Measurements from ENCODE around the gene PTPN6. TPM values are rescaled to one million over a fixed set of nuclear protein-coding genes. Genes with fewer than 3 reads are reported as not detected.

PTPN6 gene
- total and polyA plus RNA-seq, 4 donors = 5.7 to 9.3 (median 8.2) TPM

- Histone ChIP-seq H3K4me3 (ENCODE audit: low read depth, low read length) (no peak overlapping the region), H3K9me3 (ENCODE audit: control insufficient read depth, insufficient read depth, low read length) (no peaks in the 10 kb centered on the region), H3K36me3 (ENCODE audit: control insufficient read depth, insufficient read depth, low read length) (peaks cover 68% of the 10 kb centered on the region), H3K4me1 (ENCODE audit: control insufficient read depth, insufficient read depth, low read length) (no peaks in the 10 kb centered on the region), H3K27me3 (ENCODE audit: control insufficient read depth, insufficient read depth, low read length) (no peaks in the 10 kb centered on the region), H3K27ac (ENCODE audit: low read depth, low read length) (no peak overlapping the region)
- DNase-seq (ENCODE audit: low read depth in 4 of 6, low spot score in 6 of 6) = no peak
- 96% methylated on average over 4 of the region's 4 CpGs for WGBS (ENCODE audit: insufficient coverage)
Measured at GRCh38 chr12:6980075-6980474, 28.9 kb downstream of the PTPN6 start.

- no peaks in the 10 kb centered on the region for H3K27me3 ChIP-seq (ENCODE audit: control insufficient read depth, insufficient read depth, low read length)
- no peak overlapping the region for H3K27ac ChIP-seq (ENCODE audit: low read depth, low read length)
- H3K4me3 ChIP-seq (ENCODE audit: low read depth, low read length) = no peak overlapping the region
- H3K4me1 ChIP-seq (ENCODE audit: control insufficient read depth, insufficient read depth, low read length) = no peaks in the 10 kb centered on the region
- peaks cover 63% of the 10 kb centered on the region for H3K36me3 ChIP-seq (ENCODE audit: control insufficient read depth, insufficient read depth, low read length)
- DNase-seq (ENCODE audit: low read depth in 4 of 6, low spot score in 6 of 6) = no peak
- H3K9me3 ChIP-seq (ENCODE audit: control insufficient read depth, insufficient read depth, low read length) = no peaks in the 10 kb centered on the region
Measured at GRCh38 chr12:6980740-6981139, 29.6 kb downstream of the PTPN6 start.

GRCh38 chr12:6981152-6982052 lies 30.2 kb downstream of the PTPN6 start:
- Histone ChIP-seq H3K4me1 (ENCODE audit: control insufficient read depth, insufficient read depth, low read length) (no peaks in the 10 kb centered on the region), H3K9me3 (ENCODE audit: control insufficient read depth, insufficient read depth, low read length) (no peaks in the 10 kb centered on the region), H3K4me3 (ENCODE audit: low read depth, low read length) (no peak overlapping the region), H3K27ac (ENCODE audit: low read depth, low read length) (no peak overlapping the region), H3K27me3 (ENCODE audit: control insufficient read depth, insufficient read depth, low read length) (no peaks in the 10 kb centered on the region), H3K36me3 (ENCODE audit: control insufficient read depth, insufficient read depth, low read length) (peaks cover 56% of the 10 kb centered on the region)
- DNase-seq (ENCODE audit: low read depth in 4 of 6, low spot score in 6 of 6) = no peak
- WGBS (ENCODE audit: insufficient coverage) = 90% methylated on average over 2 of the region's 10 CpGs

- 60% methylated on average over 3 of the region's 7 CpGs for WGBS (ENCODE audit: insufficient coverage)
- H3K36me3 ChIP-seq (ENCODE audit: control insufficient read depth, insufficient read depth, low read length) = peaks cover 49% of the 10 kb centered on the region
Measured at GRCh38 chr12:6982532-6982931, 31.4 kb downstream of the PTPN6 start.

GRCh38 chr12:6987956-6988553 lies 36.9 kb downstream of the PTPN6 start:
- WGBS (ENCODE audit: insufficient coverage) = 89% methylated on average over 10 of the region's 11 CpGs
- H3K4me3 ChIP-seq (ENCODE audit: low read depth, low read length) = no peak overlapping the region
- H3K27ac ChIP-seq (ENCODE audit: low read depth, low read length) = no peak overlapping the region
- no peaks in the 10 kb centered on the region for H3K4me1 ChIP-seq (ENCODE audit: control insufficient read depth, insufficient read depth, low read length)
- H3K36me3 ChIP-seq (ENCODE audit: control insufficient read depth, insufficient read depth, low read length) = peaks cover 25% of the 10 kb centered on the region
- no peak for DNase-seq (ENCODE audit: low read depth in 4 of 6, low spot score in 6 of 6)
- H3K9me3 ChIP-seq (ENCODE audit: control insufficient read depth, insufficient read depth, low read length) = no peaks in the 10 kb centered on the region
- H3K27me3 ChIP-seq (ENCODE audit: control insufficient read depth, insufficient read depth, low read length) = no peaks in the 10 kb centered on the region

More at GRCh38 chr12:6982532-6982931, 31.4 kb downstream of the PTPN6 start:
- Histone ChIP-seq H3K27me3 (ENCODE audit: control insufficient read depth, insufficient read depth, low read length) (no peaks in the 10 kb centered on the region), H3K4me3 (ENCODE audit: low read depth, low read length) (no peak overlapping the region), H3K27ac (ENCODE audit: low read depth, low read length) (no peak overlapping the region), H3K9me3 (ENCODE audit: control insufficient read depth, insufficient read depth, low read length) (no peaks in the 10 kb centered on the region), H3K4me1 (ENCODE audit: control insufficient read depth, insufficient read depth, low read length) (no peaks in the 10 kb centered on the region)
- no peak for DNase-seq (ENCODE audit: low read depth in 4 of 6, low spot score in 6 of 6)

- Histone ChIP-seq H3K4me3 (ENCODE audit: low read depth, low read length) (no peak overlapping the region), H3K36me3 (ENCODE audit: control insufficient read depth, insufficient read depth, low read length) (peaks cover 22% of the 10 kb centered on the region), H3K27ac (ENCODE audit: low read depth, low read length) (no peak overlapping the region), H3K27me3 (ENCODE audit: control insufficient read depth, insufficient read depth, low read length) (no peaks in the 10 kb centered on the region), H3K4me1 (ENCODE audit: control insufficient read depth, insufficient read depth, low read length) (no peaks in the 10 kb centered on the region), H3K9me3 (ENCODE audit: control insufficient read depth, insufficient read depth, low read length) (no peaks in the 10 kb centered on the region)
- DNase-seq (ENCODE audit: low read depth in 4 of 6, low spot score in 6 of 6) = no peak
- 65% methylated on average over 2 of the region's 2 CpGs for WGBS (ENCODE audit: insufficient coverage)
Measured at GRCh38 chr12:6996040-6996441, 44.9 kb downstream of the PTPN6 start.

- H3K4me1 ChIP-seq (ENCODE audit: control insufficient read depth, insufficient read depth, low read length) = no peaks in the 10 kb centered on the region
- no peaks in the 10 kb centered on the region for H3K27me3 ChIP-seq (ENCODE audit: control insufficient read depth, insufficient read depth, low read length)
- peaks cover 25% of the 10 kb centered on the region for H3K36me3 ChIP-seq (ENCODE audit: control insufficient read depth, insufficient read depth, low read length)
- no peak overlapping the region for H3K27ac ChIP-seq (ENCODE audit: low read depth, low read length)
- DNase-seq (ENCODE audit: low read depth in 4 of 6, low spot score in 6 of 6) = no peak
- no peak overlapping the region for H3K4me3 ChIP-seq (ENCODE audit: low read depth, low read length)
- no peaks in the 10 kb centered on the region for H3K9me3 ChIP-seq (ENCODE audit: control insufficient read depth, insufficient read depth, low read length)
Measured at GRCh38 chr12:6998715-6999451, 47.7 kb downstream of the PTPN6 start.

GRCh38 chr12:7001921-7002591 lies 50.9 kb downstream of the PTPN6 start:
- DNase-seq (ENCODE audit: low read depth in 4 of 6, low spot score in 6 of 6) = no peak
- Histone ChIP-seq H3K27ac (ENCODE audit: low read depth, low read length) (no peak overlapping the region), H3K36me3 (ENCODE audit: control insufficient read depth, insufficient read depth, low read length) (peaks cover 17% of the 10 kb centered on the region), H3K4me3 (ENCODE audit: low read depth, low read length) (no peak overlapping the region), H3K4me1 (ENCODE audit: control insufficient read depth, insufficient read depth, low read length) (no peaks in the 10 kb centered on the region), H3K9me3 (ENCODE audit: control insufficient read depth, insufficient read depth, low read length) (no peaks in the 10 kb centered on the region), H3K27me3 (ENCODE audit: control insufficient read depth, insufficient read depth, low read length) (no peaks in the 10 kb centered on the region)
- 84% methylated on average over 6 of the region's 7 CpGs for WGBS (ENCODE audit: insufficient coverage)

GRCh38 chr12:7004287-7004803 lies 53.2 kb downstream of the PTPN6 start:
- no peak overlapping the region for H3K27ac ChIP-seq (ENCODE audit: low read depth, low read length)
- H3K4me3 ChIP-seq (ENCODE audit: low read depth, low read length) = no peak overlapping the region
- no peak for DNase-seq (ENCODE audit: low read depth in 4 of 6, low spot score in 6 of 6)
- H3K9me3 ChIP-seq (ENCODE audit: control insufficient read depth, insufficient read depth, low read length) = no peaks in the 10 kb centered on the region
- no peaks in the 10 kb centered on the region for H3K27me3 ChIP-seq (ENCODE audit: control insufficient read depth, insufficient read depth, low read length)
- 93% methylated on average over 1 of the region's 2 CpGs for WGBS (ENCODE audit: insufficient coverage)
- H3K36me3 ChIP-seq (ENCODE audit: control insufficient read depth, insufficient read depth, low read length) = peaks cover 6% of the 10 kb centered on the region
- H3K4me1 ChIP-seq (ENCODE audit: control insufficient read depth, insufficient read depth, low read length) = no peaks in the 10 kb centered on the region

Data from spinal cord (tissue), 10 donors.